PC-3 (cell line): ENCODE measurements around the gene BMP7.

ENCODE experiments used
- CTCF ChIP-seq: fragments of 300-600 bp; sonication (generic); conservative IDR thresholded peaks from 2 replicates; pipeline ENCODE4 v1.5.1; 2017; ENCODE audit warnings: antibody characterized with exemption, low read depth, mild to moderate bottlenecking, low read length
- EZH2 ChIP-seq: fragments of 300-600 bp; sonication (generic); IDR thresholded peaks from one replicate; pipeline ENCODE4 v1.6.1; 2017; ENCODE audit warnings: antibody characterized with exemption, mild to moderate bottlenecking, low read length; ENCODE audit not compliant: unreplicated experiment

DNA sequence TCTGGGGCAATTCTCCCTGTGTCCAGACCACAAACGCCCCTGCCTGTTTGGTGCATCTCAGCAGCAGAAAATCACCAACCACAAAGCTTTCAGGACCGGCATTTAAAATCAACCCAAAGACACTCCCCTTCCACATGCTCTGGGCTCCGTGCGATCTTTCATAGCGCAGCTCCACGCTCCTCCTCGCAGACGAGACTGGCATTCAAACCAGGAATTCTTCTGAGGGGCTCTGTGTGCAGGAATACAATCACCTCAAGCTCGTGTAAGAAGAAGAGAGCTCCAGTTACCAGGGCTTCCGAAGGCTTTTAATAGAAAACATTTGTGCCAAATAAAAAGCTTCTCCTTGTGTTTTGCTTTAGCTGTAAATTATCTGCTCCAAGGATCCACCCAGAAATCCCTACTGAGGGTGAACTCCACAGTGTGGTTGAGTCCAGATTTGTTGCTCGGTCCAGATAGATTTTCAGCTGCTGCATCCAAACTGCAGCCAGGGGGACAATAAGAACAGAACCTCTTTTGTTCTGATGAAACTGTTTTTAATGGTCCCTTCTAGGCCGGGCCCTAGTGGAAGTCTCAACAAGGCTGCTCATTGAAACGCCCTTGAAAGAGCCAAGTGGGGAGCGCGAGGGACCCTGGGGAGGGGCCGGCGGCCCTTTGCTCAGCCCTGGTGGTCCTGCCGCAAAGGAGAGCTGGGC lies 16.4 kb upstream of the BMP7 start:
- no peak for TF ChIP-seq CTCF
- no peak for TF ChIP-seq EZH2
